OCI-LY7 (cell line): ENCODE data around the gene UGT1A7. TPM values are rescaled to one million over a fixed set of nuclear protein-coding genes. Genes with fewer than 3 reads are reported as not detected.

Experiments used
- BruUV-seq: library from RNA; stranded (reverse); fragments of 400-500 nt; replicated peaks from 2 replicates; lab custom pipeline; 2021; lab: Mats Ljungman, UMichigan
- CTCF ChIA-PET: fragments of 300-600 bp; sonication (Branson Sonifier 250); formaldehyde crosslinking; loops from one replicate; lab custom pipeline; 2022; ENCODE audit warnings: antibody characterized with exemption; ENCODE audit not compliant: unreplicated experiment; lab: Charles Lee
- POLR2A ChIA-PET: fragments of 300-600 bp; sonication (Branson Sonifier 250); formaldehyde crosslinking; loops from one replicate; lab custom pipeline; 2022; ENCODE audit warnings: antibody characterized with exemption; lab: Charles Lee
- DNase-seq: peaks from one replicate; pipeline ENCODE4 v3.0.0-alpha.2; 2015; ENCODE audit warnings: low spot score
- H2AFZ ChIP-seq: fragments of 200-600 bp; sonication (generic), shearing (Covaris generic); 2 replicates; pipeline ENCODE4 v1.6.1; 2014; ENCODE audit warnings: mild to moderate bottlenecking, antibody characterized with exemption, low read length, moderate library complexity
- H3K27ac ChIP-seq: fragments of 200-600 bp; sonication (generic); 2 replicates; pipeline ENCODE4 v1.5.1; 2014; ENCODE audit warnings: mixed run types, low read depth, mild to moderate bottlenecking, moderate library complexity, low read length, inconsistent platforms; ENCODE audit not compliant: poor library complexity, severe bottlenecking
- H3K36me3 ChIP-seq: fragments of 200-600 bp; sonication (generic); 2 replicates; pipeline ENCODE4 v1.6.1; 2014; ENCODE audit warnings: mild to moderate bottlenecking, antibody characterized with exemption, low read length, moderate library complexity, mixed read lengths; ENCODE audit not compliant: insufficient read depth
- H3K4me1 ChIP-seq: fragments of 200-600 bp; sonication (generic); 2 replicates; pipeline ENCODE4 v1.5.1; 2014; ENCODE audit warnings: mild to moderate bottlenecking, low read length; ENCODE audit not compliant: insufficient read depth, poor library complexity, severe bottlenecking
- H3K4me2 ChIP-seq: fragments of 200-600 bp; sonication (generic); 2 replicates; pipeline ENCODE4 v1.6.1; 2014; ENCODE audit warnings: mild to moderate bottlenecking, low read length
- H3K4me3 ChIP-seq: fragments of 200-600 bp; sonication (generic); 2 replicates; pipeline ENCODE4 v1.5.1; 2014; ENCODE audit warnings: mild to moderate bottlenecking, low read depth, low read length; ENCODE audit not compliant: poor library complexity, severe bottlenecking
- H3K79me2 ChIP-seq: fragments of 200-600 bp; sonication (generic); 2 replicates; pipeline ENCODE4 v1.6.1; 2016; ENCODE audit warnings: low read depth, mild to moderate bottlenecking, low read length, moderate library complexity, mixed read lengths; ENCODE audit not compliant: insufficient read depth
- H3K9me2 ChIP-seq: fragments of 200-600 bp; sonication (generic); 2 replicates; pipeline ENCODE4 v1.6.1; 2016; ENCODE audit warnings: mild to moderate bottlenecking, low read length, mixed read lengths; ENCODE audit not compliant: insufficient read depth
- H3K9me3 ChIP-seq: fragments of 200-600 bp; sonication (generic); 2 replicates; pipeline ENCODE4 v1.6.1; 2014; ENCODE audit warnings: mild to moderate bottlenecking, mixed run types, low read length, mixed read lengths
- H4K20me1 ChIP-seq: fragments of 200-600 bp; sonication (generic); 2 replicates; pipeline ENCODE4 v1.6.1; 2014; ENCODE audit warnings: mild to moderate bottlenecking, antibody characterized with exemption, low read length, moderate library complexity, mixed read lengths; ENCODE audit not compliant: insufficient read depth
- EZH2phosphoT487 ChIP-seq: fragments of 200-600 bp; sonication (generic); IDR thresholded peaks from 2 replicates; pipeline ENCODE4 v1.6.1; 2018; ENCODE audit warnings: low read depth, borderline replicate concordance, mild to moderate bottlenecking, mixed run types, antibody characterized with exemption, low read length, moderate library complexity, mixed read lengths
- intact Hi-C: fragments of 100-400 bp; cut with micrococcal nuclease; formaldehyde crosslinking; loops from one replicate; pipeline ENCODE4 v1.10.0; 2022; ENCODE audit not compliant: unreplicated experiment
- total RNA-seq, 2 experiments: library from RNA; depleted of rRNA in 1 of 2; stranded (reverse); fragments of >200 nt in 1 of 2; shearing (Covaris generic) in 1 of 2; gene quantifications; 2 replicates each; pipeline ENCODE4 v1.2.3, GENCODE V29; 2014 to 2022
- TF ChIP-seq, protein P1 (sequence below): fragments of 200-600 bp; sonication (generic); conservative IDR thresholded peaks from 2 replicates; pipeline ENCODE4 v1.5.1; 2014; ENCODE audit warnings: mild to moderate bottlenecking, antibody characterized with exemption, low read length, moderate library complexity, mixed read lengths

UGT1A7 gene
- total RNA-seq, 2 experiments from 2014 or later = not detected

DNA sequence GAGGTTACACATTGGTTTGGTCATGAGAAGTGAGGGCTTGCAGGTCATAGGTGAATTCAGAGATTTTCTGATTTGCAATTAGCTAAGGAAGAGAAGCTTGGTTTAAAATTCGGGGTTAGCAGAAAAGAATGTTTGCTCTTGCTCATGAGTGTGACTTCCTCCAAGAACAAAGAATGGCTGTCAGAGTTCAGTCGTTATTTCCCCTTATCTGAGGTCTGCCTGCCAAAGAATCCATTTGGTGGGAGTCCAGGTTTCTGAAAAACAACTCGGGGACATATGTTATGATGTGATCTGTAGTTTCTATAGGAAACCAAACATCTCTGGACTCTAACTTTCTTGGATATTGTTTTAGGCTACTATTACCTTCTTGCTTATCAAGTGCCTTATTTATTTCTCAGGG lies 7.8 kb downstream of the UGT1A7 start:
- H3K9me3 ChIP-seq = no peaks in the 10 kb centered on the region
- no peaks in the 10 kb centered on the region for H3K9me2 ChIP-seq
- no TSS peak for BruUV-seq
- H2AFZ ChIP-seq = no peak overlapping the region
- ChIA-PET CTCF (no interaction called here), POLR2A (no interaction called here)
- H4K20me1 ChIP-seq = no peaks in the 10 kb centered on the region
- no peak overlapping the region for H3K4me2 ChIP-seq
- H3K27ac ChIP-seq = no peak overlapping the region
- no peak for DNase-seq
- no peak for TF ChIP-seq EZH2phosphoT487
- TF ChIP-seq, protein P1, sequence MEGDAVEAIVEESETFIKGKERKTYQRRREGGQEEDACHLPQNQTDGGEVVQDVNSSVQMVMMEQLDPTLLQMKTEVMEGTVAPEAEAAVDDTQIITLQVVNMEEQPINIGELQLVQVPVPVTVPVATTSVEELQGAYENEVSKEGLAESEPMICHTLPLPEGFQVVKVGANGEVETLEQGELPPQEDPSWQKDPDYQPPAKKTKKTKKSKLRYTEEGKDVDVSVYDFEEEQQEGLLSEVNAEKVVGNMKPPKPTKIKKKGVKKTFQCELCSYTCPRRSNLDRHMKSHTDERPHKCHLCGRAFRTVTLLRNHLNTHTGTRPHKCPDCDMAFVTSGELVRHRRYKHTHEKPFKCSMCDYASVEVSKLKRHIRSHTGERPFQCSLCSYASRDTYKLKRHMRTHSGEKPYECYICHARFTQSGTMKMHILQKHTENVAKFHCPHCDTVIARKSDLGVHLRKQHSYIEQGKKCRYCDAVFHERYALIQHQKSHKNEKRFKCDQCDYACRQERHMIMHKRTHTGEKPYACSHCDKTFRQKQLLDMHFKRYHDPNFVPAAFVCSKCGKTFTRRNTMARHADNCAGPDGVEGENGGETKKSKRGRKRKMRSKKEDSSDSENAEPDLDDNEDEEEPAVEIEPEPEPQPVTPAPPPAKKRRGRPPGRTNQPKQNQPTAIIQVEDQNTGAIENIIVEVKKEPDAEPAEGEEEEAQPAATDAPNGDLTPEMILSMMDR = no peak
- H3K79me2 ChIP-seq = no peaks in the 10 kb centered on the region
- no peaks in the 10 kb centered on the region for H3K4me1 ChIP-seq
- H3K4me3 ChIP-seq = no peak overlapping the region
- H3K36me3 ChIP-seq = no peaks in the 10 kb centered on the region
- intact Hi-C loops = no loop called here

DNA sequence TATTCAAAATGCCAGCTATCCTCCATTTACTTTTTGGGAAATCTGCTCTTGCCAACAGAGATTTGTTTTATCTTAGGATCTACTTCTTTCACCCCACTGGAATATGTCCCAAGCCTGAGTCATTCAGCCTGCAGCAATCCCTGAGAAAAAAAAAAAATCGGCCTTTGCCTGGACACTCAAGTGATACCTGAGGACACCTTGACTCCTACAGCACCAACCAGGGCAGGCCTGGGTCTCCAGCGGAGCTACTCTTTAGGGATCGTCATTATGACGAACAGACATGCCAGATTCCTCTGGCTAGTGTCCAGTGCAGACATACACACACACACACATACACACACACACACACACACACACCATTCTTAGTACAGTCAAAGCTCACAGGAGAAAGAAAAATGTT lies 8.7 kb downstream of the UGT1A7 start:
- DNase-seq = no peak
- H3K4me1 ChIP-seq = no peaks in the 10 kb centered on the region
- H3K4me3 ChIP-seq = no peak overlapping the region
- no peak overlapping the region for H2AFZ ChIP-seq
- H3K9me2 ChIP-seq = no peaks in the 10 kb centered on the region
- no peaks in the 10 kb centered on the region for H3K79me2 ChIP-seq
- CTCF ChIA-PET = no interaction called here
- H3K4me2 ChIP-seq = no peak overlapping the region
- intact Hi-C loops = no loop called here
- BruUV-seq = no TSS peak
- POLR2A ChIA-PET = interaction anchor here (0.9 kb wide), 1 partner anchor 67 kb away, joined by 3 read pairs; no protein-coding TSS in a partner anchor
- H3K36me3 ChIP-seq = no peaks in the 10 kb centered on the region
- H3K9me3 ChIP-seq = no peaks in the 10 kb centered on the region
- no peak for TF ChIP-seq EZH2phosphoT487
- TF ChIP-seq, protein P1 = no peak
- H3K27ac ChIP-seq = no peak overlapping the region
- no peaks in the 10 kb centered on the region for H4K20me1 ChIP-seq

DNA sequence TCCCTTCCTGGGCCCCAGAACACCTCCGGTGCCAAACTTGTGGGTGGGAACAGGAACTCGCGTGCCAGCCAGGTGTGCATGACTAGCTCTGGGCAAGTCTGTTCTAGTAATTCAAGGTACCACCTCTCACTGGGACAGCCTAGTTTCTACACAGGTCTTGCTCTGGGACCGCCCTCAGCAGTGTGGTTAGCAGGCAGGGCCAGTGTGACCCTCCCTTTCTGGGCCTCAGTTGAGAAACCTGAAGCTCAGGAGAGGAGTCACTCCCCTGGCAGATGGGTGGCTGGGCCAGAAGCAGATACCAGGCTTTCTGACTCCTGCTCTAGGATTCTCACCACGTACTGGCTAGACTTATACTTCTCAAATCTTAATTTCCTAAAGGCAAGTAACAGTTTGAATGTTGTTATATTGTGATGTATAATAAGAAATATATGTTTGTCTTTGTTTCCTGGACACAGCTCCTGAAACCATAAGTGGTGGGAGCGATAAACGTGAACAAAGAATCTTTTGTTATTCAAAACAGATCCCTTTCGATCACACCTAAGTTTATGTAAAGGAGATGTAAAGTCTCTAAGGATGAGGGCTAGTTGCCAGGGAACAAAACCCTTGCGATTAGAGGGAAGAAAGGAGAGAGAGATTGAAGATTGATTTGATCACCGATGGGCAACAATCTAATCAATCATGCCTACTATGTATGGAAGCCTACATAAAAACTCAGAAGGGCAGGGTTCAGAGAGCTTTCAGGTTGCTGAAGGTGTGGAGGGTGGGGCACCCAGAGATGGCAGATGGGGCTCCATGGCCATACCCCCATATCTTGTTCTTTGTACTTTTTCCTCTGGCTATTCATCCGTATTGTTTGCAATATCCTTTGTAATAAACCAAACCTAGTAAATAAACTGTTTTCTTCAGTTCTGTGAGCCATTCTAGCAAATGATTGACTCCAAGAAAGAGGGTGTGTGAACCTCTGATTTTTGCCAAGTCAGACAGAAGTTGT lies 10.0 kb downstream of the UGT1A7 start:
- no peaks in the 10 kb centered on the region for H3K4me1 ChIP-seq
- H3K27ac ChIP-seq = no peak overlapping the region
- POLR2A ChIA-PET = no interaction called here
- no peaks in the 10 kb centered on the region for H3K36me3 ChIP-seq
- TF ChIP-seq, protein P1 = no peak
- no peak for TF ChIP-seq EZH2phosphoT487
- no peak for DNase-seq
- BruUV-seq = no TSS peak
- H2AFZ ChIP-seq = no peak overlapping the region
- no peaks in the 10 kb centered on the region for H3K79me2 ChIP-seq
- no peaks in the 10 kb centered on the region for H3K9me2 ChIP-seq
- H3K4me2 ChIP-seq = no peak overlapping the region
- intact Hi-C loops = no loop called here
- H4K20me1 ChIP-seq = no peaks in the 10 kb centered on the region
- H3K4me3 ChIP-seq = no peak overlapping the region
- CTCF ChIA-PET = no interaction called here
- H3K9me3 ChIP-seq = no peaks in the 10 kb centered on the region
